DMS 273 (cell line): Measurements from ENCODE around the gene CCDC88C.
A peak's percentile ranks its signal among the peaks of the same experiment; 100 is the strongest.

Experiments
- DNase-seq: peaks from one replicate; lab custom pipeline; 2025; ENCODE audit not compliant: unreplicated experiment; lab: John Stamatoyannopoulos, UW

CCDC88C gene

GRCh38 chr14:91293281-91293680, 124.3 kb downstream of the CCDC88C start:
- DNase-seq, result no peak

- no peak for DNase-seq
Measured at GRCh38 chr14:91292491-91292890, 125.1 kb downstream of the CCDC88C start.

GRCh38 chr14:91291786-91292405, 125.7 kb downstream of the CCDC88C start:
- no peak for DNase-seq

- no peak for DNase-seq
Measured at GRCh38 chr14:91290986-91291385, 126.6 kb downstream of the CCDC88C start.

GRCh38 chr14:91289464-91289863, 128.2 kb downstream of the CCDC88C start:
- DNase-seq, result no peak

- DNase-seq, result no peak
Measured at GRCh38 chr14:91288876-91289275, 128.7 kb downstream of the CCDC88C start.

- DNase-seq, result peak; percentile 89
Measured at GRCh38 chr14:91286530-91286937, 131.1 kb downstream of the CCDC88C start.

- no peak for DNase-seq
Measured at GRCh38 chr14:91284791-91285548, 132.7 kb downstream of the CCDC88C start.

- DNase-seq, result no peak
Measured at GRCh38 chr14:91284146-91284790, 133.4 kb downstream of the CCDC88C start.

GRCh38 chr14:91283666-91284065, 134.0 kb downstream of the CCDC88C start:
- no peak for DNase-seq

- DNase-seq, result no peak
Measured at GRCh38 chr14:91282954-91283645, 134.5 kb downstream of the CCDC88C start.

GRCh38 chr14:91281346-91281745, 136.3 kb downstream of the CCDC88C start:
- no peak for DNase-seq

- no peak for DNase-seq
Measured at GRCh38 chr14:91280129-91280528, 137.5 kb downstream of the CCDC88C start.

- DNase-seq, result no peak
Measured at GRCh38 chr14:91279354-91279753, 138.3 kb downstream of the CCDC88C start.

- DNase-seq, result no peak
Measured at GRCh38 chr14:91278383-91278715, 139.3 kb downstream of the CCDC88C start.

GRCh38 chr14:91277546-91278382, 139.9 kb downstream of the CCDC88C start:
- DNase-seq, result no peak

- no peak for DNase-seq
Measured at GRCh38 chr14:91274796-91275195, 142.8 kb downstream of the CCDC88C start.

GRCh38 chr14:91273885-91274273, 143.7 kb downstream of the CCDC88C start:
- DNase-seq, result no peak

GRCh38 chr14:91273273-91273884, 144.2 kb downstream of the CCDC88C start:
- no peak for DNase-seq
